C4-2B (cell line): Measurements from ENCODE around the gene TMEM8B.
"Not testable (repeated sequence)": the region's sequence is repeated elsewhere in the genome, so short reads cannot be mapped to it uniquely, and the experiment has no call there.

Source experiments
- H3K27ac ChIP-seq: fragments of 450-650 bp; 2 replicates; pipeline ENCODE4 v1.5.1; 2017
- ZFX ChIP-seq: fragments of 450-650 bp; IDR thresholded peaks from 2 replicates; pipeline ENCODE4 v1.6.1; 2017
- TF ChIP-seq, protein P1 (sequence below): fragments of 450-650 bp; conservative IDR thresholded peaks from 2 replicates; pipeline ENCODE4 v1.5.1; 2017; ENCODE audit warnings: mild to moderate bottlenecking

TMEM8B gene

DNA sequence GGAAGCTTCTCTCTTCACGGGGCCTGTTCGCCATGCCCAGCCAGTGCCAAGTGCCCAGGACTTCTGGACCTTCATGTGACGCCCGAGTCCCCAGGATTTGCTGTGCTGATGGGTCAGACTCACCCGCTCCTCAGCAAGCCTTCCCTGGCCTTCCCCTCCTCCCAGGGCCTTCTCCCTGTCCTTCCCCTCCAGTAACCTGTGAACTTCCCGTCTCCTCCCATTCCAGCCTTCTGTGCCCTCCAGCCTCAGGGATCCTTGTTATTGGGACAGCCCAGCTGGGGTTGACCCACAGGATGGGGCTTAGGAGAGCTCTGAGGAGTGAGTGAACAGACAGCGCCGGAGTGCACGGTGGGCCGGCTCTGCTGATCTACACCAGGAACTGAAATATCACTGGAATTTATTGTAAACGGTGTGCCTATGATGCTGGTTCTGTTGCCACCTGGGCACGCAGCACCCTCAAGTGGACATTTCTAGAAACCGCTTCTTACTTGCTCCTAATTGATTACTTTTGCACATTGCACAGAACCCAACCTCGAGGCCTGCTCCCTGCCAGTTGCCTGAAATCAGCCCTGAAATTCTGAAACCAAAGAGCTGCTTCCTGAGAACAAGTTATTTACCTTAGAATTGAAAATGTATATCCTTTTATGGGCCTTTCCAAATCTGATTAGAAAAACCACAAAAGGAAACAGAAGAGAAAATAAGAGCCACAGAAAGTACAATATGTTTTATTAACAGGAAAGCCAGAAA is 81.8 kb downstream of the TMEM8B start:
- TF ChIP-seq, protein P1, sequence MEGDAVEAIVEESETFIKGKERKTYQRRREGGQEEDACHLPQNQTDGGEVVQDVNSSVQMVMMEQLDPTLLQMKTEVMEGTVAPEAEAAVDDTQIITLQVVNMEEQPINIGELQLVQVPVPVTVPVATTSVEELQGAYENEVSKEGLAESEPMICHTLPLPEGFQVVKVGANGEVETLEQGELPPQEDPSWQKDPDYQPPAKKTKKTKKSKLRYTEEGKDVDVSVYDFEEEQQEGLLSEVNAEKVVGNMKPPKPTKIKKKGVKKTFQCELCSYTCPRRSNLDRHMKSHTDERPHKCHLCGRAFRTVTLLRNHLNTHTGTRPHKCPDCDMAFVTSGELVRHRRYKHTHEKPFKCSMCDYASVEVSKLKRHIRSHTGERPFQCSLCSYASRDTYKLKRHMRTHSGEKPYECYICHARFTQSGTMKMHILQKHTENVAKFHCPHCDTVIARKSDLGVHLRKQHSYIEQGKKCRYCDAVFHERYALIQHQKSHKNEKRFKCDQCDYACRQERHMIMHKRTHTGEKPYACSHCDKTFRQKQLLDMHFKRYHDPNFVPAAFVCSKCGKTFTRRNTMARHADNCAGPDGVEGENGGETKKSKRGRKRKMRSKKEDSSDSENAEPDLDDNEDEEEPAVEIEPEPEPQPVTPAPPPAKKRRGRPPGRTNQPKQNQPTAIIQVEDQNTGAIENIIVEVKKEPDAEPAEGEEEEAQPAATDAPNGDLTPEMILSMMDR, result peak; percentile 84
- TF ChIP-seq ZFX, result no peak
- H3K27ac ChIP-seq, result peak overlapping the region; percentile 5

DNA sequence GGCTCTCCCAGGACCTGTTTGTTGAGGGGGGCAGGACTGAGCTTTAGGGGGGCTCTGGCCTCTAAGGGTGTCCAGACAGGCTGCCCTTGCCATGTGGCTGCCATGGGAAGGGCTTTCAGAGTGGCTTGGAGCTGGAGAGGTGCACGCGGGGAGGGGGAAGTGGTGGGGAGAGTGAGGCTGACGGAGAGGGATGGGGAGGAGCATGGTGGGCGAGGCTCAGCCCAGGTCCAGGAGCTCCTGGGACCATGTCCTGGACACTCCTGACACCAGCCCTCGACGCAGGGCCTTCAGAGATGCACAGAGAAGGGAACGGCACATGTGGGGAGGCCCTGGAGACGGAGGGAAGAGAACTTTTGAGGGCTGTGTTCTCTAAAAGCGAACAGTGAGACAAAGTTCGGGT is 82.7 kb downstream of the TMEM8B start:
- no peak overlapping the region for H3K27ac ChIP-seq
- TF ChIP-seq, protein P1, result no peak
- no peak for TF ChIP-seq ZFX

DNA sequence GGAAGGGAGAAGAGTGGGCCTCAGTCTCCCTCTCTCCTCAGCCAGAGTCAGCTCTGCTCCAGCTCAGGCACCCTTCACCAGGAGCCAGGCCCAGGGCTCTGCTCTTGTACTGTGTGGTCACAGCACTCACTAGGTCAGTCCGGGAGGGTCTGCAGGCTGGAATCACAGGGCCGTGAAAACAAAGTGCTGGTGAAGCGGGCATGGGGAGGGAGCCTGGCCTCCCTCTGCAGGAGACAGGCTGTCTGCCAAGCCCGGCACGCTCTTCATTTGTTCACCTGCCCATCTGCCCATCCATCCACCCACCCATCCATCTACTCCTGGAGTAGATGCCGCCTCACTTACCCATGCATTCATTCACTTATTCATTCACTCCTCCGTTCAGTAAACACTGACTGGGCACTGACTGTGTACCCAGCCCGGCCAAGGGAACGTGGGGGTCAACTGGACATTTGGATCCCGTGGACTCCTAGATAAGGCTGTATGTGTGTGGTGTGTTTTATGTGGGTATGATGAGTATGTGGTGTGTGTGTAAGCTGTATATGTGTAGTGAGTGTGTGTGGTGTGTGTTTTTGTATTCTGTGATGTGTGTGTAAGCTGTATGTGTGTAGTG is 83.9 kb downstream of the TMEM8B start:
- no peak for TF ChIP-seq ZFX
- TF ChIP-seq, protein P1, result no peak
- H3K27ac ChIP-seq, result no peak overlapping the region

DNA sequence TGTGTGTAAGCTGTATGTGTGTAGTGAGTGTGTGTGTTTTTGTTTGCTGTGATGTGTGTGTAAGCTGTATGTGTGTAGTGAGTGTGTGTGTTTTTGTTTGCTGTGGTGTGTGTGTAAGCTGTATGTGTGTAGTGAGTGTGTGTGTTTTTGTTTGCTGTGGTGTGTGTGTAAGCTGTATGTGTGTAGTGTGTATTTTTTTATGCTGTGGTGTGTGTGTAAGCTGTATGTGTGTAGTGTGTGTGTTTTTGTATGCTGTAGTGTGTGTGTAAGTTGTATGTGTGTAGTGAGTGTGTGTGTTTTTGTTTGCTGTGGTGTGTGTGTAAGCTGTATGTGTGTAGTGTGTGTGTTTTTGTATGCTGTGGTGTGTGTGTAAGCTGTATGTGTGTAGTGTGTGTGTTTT is 84.4 kb downstream of the TMEM8B start:
- not testable (repeated sequence) for H3K27ac ChIP-seq

DNA sequence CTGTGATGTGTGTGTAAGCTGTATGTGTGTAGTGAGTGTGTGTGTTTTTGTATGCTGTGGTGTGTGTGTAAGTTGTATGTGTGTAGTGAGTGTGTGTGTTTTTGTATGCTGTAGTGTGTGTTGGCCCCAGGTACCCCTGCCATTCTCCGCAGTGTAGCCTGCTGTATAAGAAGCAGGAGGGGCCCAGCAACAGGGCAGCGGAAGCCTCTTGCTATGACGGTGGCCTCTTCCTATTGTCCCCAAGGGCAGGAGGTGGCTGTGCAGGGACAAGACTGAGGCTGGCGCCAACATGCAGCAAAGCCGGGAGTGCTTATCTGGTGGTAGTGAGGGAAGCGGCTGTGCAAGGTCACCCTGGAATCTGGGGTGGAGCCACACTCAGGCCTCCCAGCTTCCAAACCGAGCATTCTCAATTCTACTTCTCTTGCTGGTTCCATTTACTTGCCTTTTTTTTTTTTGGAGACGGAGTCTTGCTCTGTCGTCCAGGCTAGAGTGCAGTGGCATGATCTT is 85.3 kb downstream of the TMEM8B start:
- TF ChIP-seq, protein P1, result no peak
- no peak for TF ChIP-seq ZFX
- no peak overlapping the region for H3K27ac ChIP-seq
